Sigmoid colon (tissue), 7 donors: ENCODE results near the gene KLHDC7B. TPM values are rescaled to one million over a fixed set of nuclear protein-coding genes. Genes with fewer than 3 reads are reported as not detected.

Experiments used
- DNase-seq: peaks from one replicate; pipeline ENCODE4 v3.0.0-alpha.2; 2019
- H3K27ac ChIP-seq, 4 donors: fragments of 200-600 bp; sonication (generic); one replicate each; pipeline ENCODE4 v1.5.1; 2016 to 2019; ENCODE audit warnings: mild to moderate bottlenecking in 1 of 4
- H3K27me3 ChIP-seq, 3 donors: fragments of 200-600 bp; sonication (generic); one replicate each; pipeline ENCODE4 v1.5.1; 2019; ENCODE audit warnings: mild to moderate bottlenecking in 1 of 3
- H3K36me3 ChIP-seq, 4 donors: fragments of 200-600 bp; sonication (generic); one replicate each; pipeline ENCODE4 v1.5.1; 2016 to 2019
- H3K4me1 ChIP-seq, 4 donors: fragments of 200-600 bp; sonication (generic); one replicate each; pipeline ENCODE4 v1.5.1; 2017 to 2019
- H3K4me3 ChIP-seq, 4 donors: fragments of 200-600 bp; sonication (generic); one replicate each; pipeline ENCODE4 v1.5.1; 2017 to 2019; ENCODE audit warnings: mild to moderate bottlenecking in 2 of 4, moderate library complexity in 1 of 4
- H3K9me3 ChIP-seq, 4 donors: fragments of 200-600 bp in 3 of 4; sonication (generic) in 3 of 4; one replicate each; pipeline versions ENCODE4 v1.5.1 to v1.6.1; 2013 to 2019
- EP300 ChIP-seq, 4 donors: sonication (generic); formaldehyde crosslinking; IDR thresholded peaks; one replicate each; pipeline ENCODE4 v1.6.1; 2017; ENCODE audit warnings: antibody characterized with exemption in 4 of 4
- POLR2A ChIP-seq, 2 donors: fragments of 450-650 bp; IDR thresholded peaks; one replicate each; pipeline ENCODE4 v1.6.1; 2016; ENCODE audit warnings: antibody characterized with exemption in 2 of 2, mild to moderate bottlenecking in 2 of 2, moderate library complexity in 2 of 2
- POLR2AphosphoS5 ChIP-seq, 4 donors: sonication (generic); formaldehyde crosslinking; IDR thresholded peaks; one replicate each; pipeline ENCODE4 v1.6.1; 2017; ENCODE audit warnings: antibody characterized with exemption in 4 of 4
- WGBS, 2 donors: extraction: QIAGEN DNeasy Blood & Tissue Kit; methylation state at CpG; one replicate each; pipeline ENCODE4 v1.1.7; 2013; 5-methylcytosine and 5-hydroxymethylcytosine counted together
- intact Hi-C: fragments of 100-400 bp; cut with DNase I; formaldehyde crosslinking; loops from one replicate; pipeline ENCODE4 v1.15.1; 2023
- polyA plus RNA-seq, 3 donors: library from polyadenylated mRNA; stranded (reverse); fragments of 200-250 nt; gene quantifications; one replicate each; pipeline ENCODE4 v1.2.3, GENCODE V29; 2013
- total RNA-seq, 4 donors: library from RNA; depleted of rRNA; stranded (reverse); fragments of >200 nt; gene quantifications; one replicate each; pipeline ENCODE4 v1.1.0, GENCODE V29; 2016
- TF ChIP-seq, protein P1 (sequence below), 4 experiments: fragments of 450-650 bp in 3 of 4; fragments of 200-600 bp in 1 of 4; IDR thresholded peaks; one replicate each; pipeline ENCODE4 v1.5.1; 2016 to 2019; ENCODE audit warnings: antibody characterized with exemption in 4 of 4, mild to moderate bottlenecking in 3 of 4, moderate library complexity in 2 of 4
- donor health status: healthy with polysubstance abuse.
- donor health status: Bipolar disorder and iron deficiency.
- donor health status: healthy.

Gene KLHDC7B
- total and polyA plus RNA-seq, 7 donors = 2.0 TPM; not detected in 6

GRCh38 chr22:50568626-50569025 is 22.9 kb downstream of the KLHDC7B start:
- intact Hi-C loops = no loop called here
- no peak for DNase-seq
- TF ChIP-seq POLR2AphosphoS5 (IDR thresholded peaks at IDR 0.05) = no peak

GRCh38 chr22:50569041-50569459 is 23.4 kb downstream of the KLHDC7B start:
- DNase-seq = peak; percentile 57
- 42 to 79% methylated on average over 8 of the region's 8 CpGs for WGBS, 2 donors

More at GRCh38 chr22:50568626-50569025, 22.9 kb downstream of the KLHDC7B start:
- no peaks in the 10 kb centered on the region for H3K27me3 ChIP-seq
- no peak overlapping the region for H3K27ac ChIP-seq
- H3K36me3 ChIP-seq = peaks cover 0 to 29% (median 0%) of the 10 kb centered on the region in 4 donors
- H3K4me1 ChIP-seq = peaks cover 0 to 4% (median 2%) of the 10 kb centered on the region in 4 donors
- no peaks in the 10 kb centered on the region for H3K9me3 ChIP-seq
- WGBS, 2 donors = 65 to 90% methylated on average over 7 of the region's 7 CpGs
- H3K4me3 ChIP-seq = no peak overlapping the region

DNA sequence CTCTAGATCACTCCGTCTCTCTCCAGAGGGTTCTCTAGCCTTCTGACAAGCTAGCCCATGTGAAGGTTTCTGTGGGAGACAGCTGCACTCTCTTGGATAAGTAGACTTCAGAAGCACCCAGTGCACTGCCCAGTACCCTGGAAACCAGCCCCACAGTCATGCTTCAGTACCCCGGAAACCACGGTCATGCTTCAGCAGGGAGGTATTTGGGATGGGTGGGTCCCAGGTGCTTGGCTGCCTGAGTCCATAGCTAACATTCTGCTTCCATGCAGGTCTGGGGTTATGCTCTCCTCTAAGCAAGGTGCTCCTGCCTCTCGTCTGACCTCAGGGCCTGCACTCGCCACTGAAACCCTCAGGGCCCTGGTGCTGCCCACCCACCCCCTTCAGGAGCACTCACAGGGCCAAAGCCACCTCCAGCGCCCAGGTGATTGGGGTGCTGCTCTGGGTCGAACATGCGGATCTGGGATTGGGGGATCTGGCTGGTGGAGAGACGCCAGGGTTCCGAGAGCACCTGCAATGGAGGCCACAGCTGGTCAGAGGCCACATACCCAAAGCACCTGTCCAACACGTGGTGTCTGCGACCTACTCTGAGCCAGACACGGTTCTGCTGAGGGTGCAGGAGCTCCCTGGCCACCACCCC is 24.3 kb downstream of the KLHDC7B start:
- intact Hi-C loops = no loop called here
- Histone ChIP-seq H3K9me3 (no peaks in the 10 kb centered on the region), H3K27me3 (no peaks in the 10 kb centered on the region), H3K27ac (no peak overlapping the region), H3K4me1 (no peaks in the 10 kb centered on the region), H3K4me3 (no peak overlapping the region), H3K36me3 (peaks cover 0 to 29% (median 0%) of the 10 kb centered on the region in 4 donors)
- no peak for DNase-seq
- 93% methylated on average over 13 of the region's 13 CpGs for WGBS, 2 donors
- TF ChIP-seq POLR2AphosphoS5 (IDR thresholded peaks at IDR 0.05) = no peak
- no peak for TF ChIP-seq EP300 (IDR thresholded peaks at IDR 0.05)
- no peak for TF ChIP-seq POLR2A (IDR thresholded peaks at IDR 0.05)
- TF ChIP-seq, protein P1, sequence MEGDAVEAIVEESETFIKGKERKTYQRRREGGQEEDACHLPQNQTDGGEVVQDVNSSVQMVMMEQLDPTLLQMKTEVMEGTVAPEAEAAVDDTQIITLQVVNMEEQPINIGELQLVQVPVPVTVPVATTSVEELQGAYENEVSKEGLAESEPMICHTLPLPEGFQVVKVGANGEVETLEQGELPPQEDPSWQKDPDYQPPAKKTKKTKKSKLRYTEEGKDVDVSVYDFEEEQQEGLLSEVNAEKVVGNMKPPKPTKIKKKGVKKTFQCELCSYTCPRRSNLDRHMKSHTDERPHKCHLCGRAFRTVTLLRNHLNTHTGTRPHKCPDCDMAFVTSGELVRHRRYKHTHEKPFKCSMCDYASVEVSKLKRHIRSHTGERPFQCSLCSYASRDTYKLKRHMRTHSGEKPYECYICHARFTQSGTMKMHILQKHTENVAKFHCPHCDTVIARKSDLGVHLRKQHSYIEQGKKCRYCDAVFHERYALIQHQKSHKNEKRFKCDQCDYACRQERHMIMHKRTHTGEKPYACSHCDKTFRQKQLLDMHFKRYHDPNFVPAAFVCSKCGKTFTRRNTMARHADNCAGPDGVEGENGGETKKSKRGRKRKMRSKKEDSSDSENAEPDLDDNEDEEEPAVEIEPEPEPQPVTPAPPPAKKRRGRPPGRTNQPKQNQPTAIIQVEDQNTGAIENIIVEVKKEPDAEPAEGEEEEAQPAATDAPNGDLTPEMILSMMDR (IDR thresholded peaks at IDR 0.05) = no peak

More at GRCh38 chr22:50569041-50569459, 23.4 kb downstream of the KLHDC7B start:
- Histone ChIP-seq H3K27me3 (no peaks in the 10 kb centered on the region), H3K9me3 (no peaks in the 10 kb centered on the region), H3K4me1 (no peaks in the 10 kb centered on the region), H3K4me3 (no peak overlapping the region), H3K36me3 (peaks cover 0 to 29% (median 0%) of the 10 kb centered on the region in 4 donors), H3K27ac (no peak overlapping the region)
- TF ChIP-seq, protein P1 (IDR thresholded peaks at IDR 0.05) = no peak
- TF ChIP-seq POLR2AphosphoS5 (IDR thresholded peaks at IDR 0.05) = no peak
- no peak for TF ChIP-seq EP300 (IDR thresholded peaks at IDR 0.05)
- no peak for TF ChIP-seq POLR2A (IDR thresholded peaks at IDR 0.05)
- intact Hi-C loops = no loop called here

GRCh38 chr22:50570861-50571260 is 25.2 kb downstream of the KLHDC7B start:
- no peaks in the 10 kb centered on the region for H3K9me3 ChIP-seq
- H3K36me3 ChIP-seq = peaks cover 0 to 29% (median 0%) of the 10 kb centered on the region in 4 donors
- 92 to 95% methylated on average over 12 of the region's 12 CpGs for WGBS, 2 donors
- H3K27me3 ChIP-seq = no peaks in the 10 kb centered on the region
- no peak for DNase-seq
- intact Hi-C loops = no loop called here
- H3K27ac ChIP-seq = no peak overlapping the region
- H3K4me1 ChIP-seq = no peaks in the 10 kb centered on the region
- no peak overlapping the region for H3K4me3 ChIP-seq
- TF ChIP-seq EP300 (IDR thresholded peaks at IDR 0.05) (no peak), POLR2AphosphoS5 (IDR thresholded peaks at IDR 0.05) (no peak), POLR2A (IDR thresholded peaks at IDR 0.05) (no peak)
- TF ChIP-seq, protein P1 (IDR thresholded peaks at IDR 0.05) = no peak

DNA sequence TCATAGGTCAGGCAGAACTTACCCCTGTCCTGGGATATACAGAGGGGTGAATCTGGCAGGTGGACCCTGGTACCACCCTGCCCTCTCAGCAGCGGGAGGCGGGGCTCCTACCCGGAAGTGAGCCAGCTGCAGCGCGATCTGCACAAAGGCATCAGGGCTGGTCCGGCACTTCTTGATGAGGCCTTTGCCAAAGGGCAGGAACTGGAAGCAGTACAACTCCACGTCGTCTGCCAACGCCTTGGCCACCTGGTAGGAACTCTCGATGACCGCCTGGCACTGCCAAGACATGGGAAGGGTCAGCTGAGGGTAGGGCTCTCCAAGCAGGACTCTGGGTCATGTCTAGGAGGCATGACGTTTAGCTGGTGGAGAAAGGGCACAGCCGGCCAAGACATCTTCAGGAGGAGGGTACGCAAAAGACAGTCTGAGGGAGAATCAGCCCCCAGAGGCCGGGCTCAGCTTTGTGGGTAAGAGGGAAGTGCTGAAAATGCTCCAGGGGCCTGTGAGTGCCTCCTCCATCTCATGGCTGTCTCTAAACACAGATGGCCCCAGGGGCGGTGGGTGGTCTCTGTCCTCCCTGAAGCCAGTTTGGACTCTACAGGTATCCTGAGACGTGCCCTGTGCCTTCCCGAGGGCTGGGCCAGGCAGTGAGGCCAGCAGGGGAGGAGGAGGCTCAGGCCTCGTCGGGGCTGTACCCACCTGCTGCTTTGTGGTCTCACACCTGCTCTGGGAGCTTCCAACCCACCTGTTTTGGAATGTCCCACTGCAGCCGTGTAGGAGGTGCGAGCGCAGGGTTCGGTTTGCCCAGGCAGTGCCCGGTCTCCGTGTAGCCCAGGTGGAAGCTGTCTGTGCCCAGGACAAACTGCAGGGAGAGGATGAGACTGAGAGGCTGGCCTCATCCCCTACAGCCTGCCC is 25.8 kb downstream of the KLHDC7B start:
- intact Hi-C loops = no loop called here
- H3K27me3 ChIP-seq = peaks cover 0 to under 1% (median 0%) of the 10 kb centered on the region in 3 donors
- peaks cover 0 to 29% (median 0%) of the 10 kb centered on the region in 4 donors for H3K36me3 ChIP-seq
- H3K4me1 ChIP-seq = no peaks in the 10 kb centered on the region
- TF ChIP-seq, protein P1 (IDR thresholded peaks at IDR 0.05) = no peak
- TF ChIP-seq EP300 (IDR thresholded peaks at IDR 0.05) (no peak), POLR2A (IDR thresholded peaks at IDR 0.05) (no peak), POLR2AphosphoS5 (IDR thresholded peaks at IDR 0.05) (no peak)
- no peak overlapping the region for H3K4me3 ChIP-seq
- H3K27ac ChIP-seq = no peak overlapping the region
- H3K9me3 ChIP-seq = no peaks in the 10 kb centered on the region
- DNase-seq = no peak
- WGBS, 2 donors = 60 to 89% methylated on average over 26 of the region's 26 CpGs
